H1 (cell line): ENCODE data around the gene PAXX. TPM values are rescaled to one million over a fixed set of nuclear protein-coding genes. Genes with fewer than 3 reads are reported as not detected.

Source experiments
- EP300 ChIP-seq, 2 experiments: IDR thresholded peaks; 1 replicate in 1 of 2; 2 replicates in 1 of 2; pipeline ENCODE4 v1.6.1; 2011 to 2012; ENCODE audit warnings: low read depth in 2 of 2, low read length in 2 of 2, mild to moderate bottlenecking in 2 of 2, borderline replicate concordance in 1 of 2, inconsistent platforms in 1 of 2, moderate library complexity in 1 of 2
- FOSL1 ChIP-seq: IDR thresholded peaks from 2 replicates; pipeline ENCODE4 v1.6.1; 2011; ENCODE audit warnings: mild to moderate bottlenecking, low read depth, low read length, moderate library complexity; ENCODE audit not compliant: insufficient read depth
- JUN ChIP-seq: IDR thresholded peaks from 2 replicates; pipeline ENCODE4 v1.6.1; 2011; ENCODE audit warnings: low read depth, mild to moderate bottlenecking, improper control_type of control experiment, low read length
- RFX5 ChIP-seq: IDR thresholded peaks from 2 replicates; pipeline ENCODE4 v1.6.1; 2011; ENCODE audit warnings: low read depth, low read length, improper control_type of control experiment, borderline replicate concordance
- polyA plus RNA-seq, 7 experiments: library from polyadenylated mRNA; depleted of rRNA in 3 of 7; stranded (reverse) in 5 of 7; unstranded in 2 of 7; fragments of >200 nt in 5 of 7; fragments of 200-250 nt in 2 of 7; gene quantifications; 1 replicate in 5 of 7; 2 replicates in 1 of 7; 4 replicates in 1 of 7; pipeline versions ENCODE4 v1.2.1 to v1.2.3, GENCODE V29; 2011 to 2013; ENCODE audit warnings: missing spikeins in 2 of 7, mixed read lengths in 2 of 7
- total RNA-seq: library from RNA; stranded (reverse); fragmentation: NEBNext Ultra II Directional; extraction: Animal tissue kit (Norgen Biotek cat#: 25700); gene quantifications from 2 replicates; pipeline ENCODE4 v1.2.1, GENCODE V29; 2021

Gene PAXX
- total and polyA plus RNA-seq, 2 of the 8 experiments (the other 6 are each of a cell fraction or from before 2014, with no cell fraction given) = 43.4 to 45.9 TPM

DNA sequence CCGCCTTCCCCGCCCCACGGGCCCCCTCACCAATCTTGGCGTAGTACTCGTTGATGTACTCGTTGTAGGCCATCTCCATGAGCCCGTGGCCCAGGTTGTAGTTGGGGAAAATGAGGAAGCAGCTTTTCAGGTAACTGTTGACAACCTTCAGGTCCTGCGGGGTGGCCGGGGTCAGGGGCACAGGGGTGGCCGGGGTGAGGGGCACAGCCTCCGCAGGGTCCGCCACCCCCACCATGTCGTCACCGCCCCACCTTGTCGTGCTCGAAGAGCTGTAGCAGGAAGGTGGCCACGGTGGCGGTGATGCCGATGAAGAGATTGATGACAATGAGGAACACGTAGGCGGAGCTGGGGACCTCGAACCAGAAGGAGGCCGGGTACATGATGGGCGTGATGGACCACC lies 18.9 kb downstream of the PAXX start (continued):
- TF ChIP-seq EP300 (IDR thresholded peaks at IDR 0.05; ENCODE audit: borderline replicate concordance in 1 of 2, low read depth in 2 of 2, low read length in 2 of 2) (no peak), RFX5 (no peak), FOSL1 (no peak), JUN (no peak)
